Measurements from ENCODE around the gene CREB1.
"Not testable (repeated sequence)": the region's sequence is repeated elsewhere in the genome, so short reads cannot be mapped to it uniquely, and the experiment has no call there.

Gene CREB1

DNA sequence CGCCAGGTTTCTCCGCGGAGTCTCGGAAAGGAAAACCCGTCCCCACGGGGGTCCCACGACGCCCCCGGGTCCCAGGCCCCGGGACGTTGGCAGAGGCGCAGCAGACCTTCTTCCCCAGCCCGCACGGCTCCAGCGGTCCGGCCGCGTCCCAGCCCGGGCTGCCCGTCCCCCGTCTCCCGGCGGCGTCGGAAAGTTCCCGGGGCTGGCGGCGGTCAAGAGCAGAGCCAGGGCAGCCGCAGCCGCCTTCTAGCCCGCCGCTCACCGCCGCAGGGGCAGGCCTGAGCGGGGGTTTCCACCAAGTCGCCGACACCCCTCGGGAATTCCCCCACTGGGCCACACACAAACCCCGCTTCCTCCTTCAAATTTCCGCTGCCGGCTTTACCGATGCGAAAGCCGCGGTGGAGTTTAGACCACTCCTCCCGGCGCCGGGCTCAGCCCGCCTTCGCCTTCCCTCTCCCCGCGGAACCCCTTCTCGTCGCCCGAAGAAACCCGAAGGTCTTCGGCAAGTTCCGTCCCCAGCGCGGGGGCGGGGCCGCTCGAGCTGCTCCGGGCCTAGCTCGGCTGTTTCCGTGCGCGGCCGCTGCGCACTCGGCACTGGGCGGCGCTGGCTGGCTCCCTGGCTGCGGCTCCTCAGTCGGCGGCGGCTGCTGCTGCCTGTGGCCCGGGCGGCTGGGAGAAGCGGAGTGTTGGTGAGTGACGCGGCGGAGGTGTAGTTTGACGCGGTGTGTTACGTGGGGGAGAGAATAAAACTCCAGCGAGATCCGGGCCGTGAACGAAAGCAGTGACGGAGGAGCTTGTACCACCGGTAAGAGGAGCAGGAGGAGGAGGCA is at the start of gene CREB1:
TSS of gene CREB1 (plus strand) at position 633 of the 830 bp plus-strand sequence. CDS start 25,674 bp downstream, outside the sequence.
- peak; percentile 97 for DNase-seq (ENCODE audit: low read depth)

DNA sequence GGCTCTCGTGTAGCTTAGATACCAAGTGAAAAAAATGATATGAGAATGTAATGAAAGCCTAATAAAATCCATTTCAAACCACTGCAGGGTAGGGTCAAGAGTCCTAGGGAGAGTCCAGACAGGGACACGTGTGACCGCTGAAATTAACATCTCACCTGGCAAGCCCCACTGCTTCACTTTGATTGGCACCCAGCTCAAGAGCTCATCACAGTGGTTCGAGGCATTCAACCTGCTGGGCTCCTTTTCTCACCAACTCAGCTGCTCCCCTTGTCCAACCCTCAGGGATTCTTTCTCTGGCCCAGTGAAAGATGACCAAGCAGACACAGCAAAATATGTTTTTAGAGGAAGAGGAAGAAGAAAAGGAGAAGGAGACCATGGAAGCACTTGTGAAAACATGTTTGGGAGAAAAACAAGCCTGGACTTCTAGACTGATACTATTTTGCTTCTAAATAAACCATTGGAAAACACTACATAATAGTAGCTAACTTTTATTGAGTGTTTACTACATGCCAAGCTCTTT is 49.2 kb upstream of the CREB1 start:
- no peak for DNase-seq (ENCODE audit: low read depth)

DNA sequence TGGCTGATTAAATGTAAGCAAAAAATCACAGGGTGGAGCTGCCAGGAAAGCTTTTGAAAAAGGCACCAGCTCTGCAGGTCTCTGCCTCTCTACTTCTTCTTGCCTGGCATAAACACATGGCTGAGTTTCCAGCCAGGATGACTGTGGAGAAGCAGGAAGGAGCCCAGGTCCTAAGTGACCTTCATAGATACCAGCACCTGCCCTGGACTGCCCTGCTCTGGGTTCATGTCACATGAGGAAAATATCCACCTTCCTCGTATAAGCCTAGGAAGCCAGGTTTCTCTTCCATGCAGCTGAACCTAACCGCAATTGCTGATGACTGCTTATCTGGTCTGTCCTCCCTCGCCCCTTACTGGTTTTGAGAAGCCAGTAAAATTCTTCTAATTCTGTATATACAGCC is 47.8 kb upstream of the CREB1 start:
- DNase-seq (ENCODE audit: low read depth) = no peak

DNA sequence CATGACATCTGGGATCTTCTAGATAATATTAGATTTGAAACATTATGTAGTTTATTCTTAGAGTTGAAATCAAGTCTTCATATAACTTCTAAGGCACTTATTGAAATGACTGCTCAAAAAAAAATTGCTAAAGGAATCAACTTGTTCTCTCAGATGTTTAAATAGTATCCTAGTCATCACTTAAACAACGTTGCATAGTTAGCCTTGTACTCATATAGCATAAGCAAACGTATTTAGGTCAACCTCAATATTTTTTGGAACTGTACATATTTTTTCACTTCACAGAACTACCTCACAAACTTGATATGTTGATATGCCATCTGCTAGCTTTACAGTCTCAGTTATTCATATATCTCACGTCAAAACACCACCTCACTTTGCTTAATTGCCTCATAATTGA is 47.1 kb upstream of the CREB1 start:
- no peak for DNase-seq (ENCODE audit: low read depth)

DNA sequence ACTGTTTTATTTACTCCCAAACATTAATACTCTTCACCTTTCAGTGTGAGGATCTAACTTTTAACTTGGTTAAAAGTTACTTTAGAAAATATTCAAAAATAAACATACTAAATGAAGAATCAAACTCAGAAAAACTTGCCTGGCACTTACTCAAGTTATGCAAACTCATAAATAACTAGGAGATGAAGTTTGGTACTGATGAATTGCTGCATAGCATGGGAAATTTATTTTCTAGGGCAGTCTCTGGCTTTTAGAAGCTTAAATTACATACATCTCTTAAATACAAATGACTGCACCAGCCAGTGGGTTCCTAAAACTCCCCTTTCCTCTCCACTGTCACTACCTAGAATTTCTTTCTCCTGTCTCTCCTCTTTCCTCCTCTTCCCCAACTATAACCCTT is 46.7 kb upstream of the CREB1 start:
- no peak for DNase-seq (ENCODE audit: low read depth)

DNA sequence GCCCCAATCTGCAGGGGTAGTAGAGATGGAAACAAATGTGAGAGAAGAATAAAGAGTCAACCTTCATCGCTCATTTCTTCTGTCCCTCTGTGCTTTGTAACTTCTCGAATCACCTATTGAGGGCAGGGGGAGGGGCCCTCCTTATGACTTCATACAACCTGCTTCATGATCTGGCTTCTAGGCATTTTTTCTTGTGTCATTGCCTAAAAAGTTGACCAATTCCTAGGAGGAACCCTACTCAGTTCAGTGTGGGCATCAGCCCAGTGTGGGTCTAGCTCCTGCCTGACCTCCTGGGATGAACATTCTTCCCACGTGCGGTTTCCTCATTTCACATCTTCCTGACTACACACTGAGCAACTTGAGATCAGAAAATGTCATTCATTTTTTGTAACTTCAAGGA is 46.3 kb upstream of the CREB1 start:
- no peak for DNase-seq (ENCODE audit: low read depth)

DNA sequence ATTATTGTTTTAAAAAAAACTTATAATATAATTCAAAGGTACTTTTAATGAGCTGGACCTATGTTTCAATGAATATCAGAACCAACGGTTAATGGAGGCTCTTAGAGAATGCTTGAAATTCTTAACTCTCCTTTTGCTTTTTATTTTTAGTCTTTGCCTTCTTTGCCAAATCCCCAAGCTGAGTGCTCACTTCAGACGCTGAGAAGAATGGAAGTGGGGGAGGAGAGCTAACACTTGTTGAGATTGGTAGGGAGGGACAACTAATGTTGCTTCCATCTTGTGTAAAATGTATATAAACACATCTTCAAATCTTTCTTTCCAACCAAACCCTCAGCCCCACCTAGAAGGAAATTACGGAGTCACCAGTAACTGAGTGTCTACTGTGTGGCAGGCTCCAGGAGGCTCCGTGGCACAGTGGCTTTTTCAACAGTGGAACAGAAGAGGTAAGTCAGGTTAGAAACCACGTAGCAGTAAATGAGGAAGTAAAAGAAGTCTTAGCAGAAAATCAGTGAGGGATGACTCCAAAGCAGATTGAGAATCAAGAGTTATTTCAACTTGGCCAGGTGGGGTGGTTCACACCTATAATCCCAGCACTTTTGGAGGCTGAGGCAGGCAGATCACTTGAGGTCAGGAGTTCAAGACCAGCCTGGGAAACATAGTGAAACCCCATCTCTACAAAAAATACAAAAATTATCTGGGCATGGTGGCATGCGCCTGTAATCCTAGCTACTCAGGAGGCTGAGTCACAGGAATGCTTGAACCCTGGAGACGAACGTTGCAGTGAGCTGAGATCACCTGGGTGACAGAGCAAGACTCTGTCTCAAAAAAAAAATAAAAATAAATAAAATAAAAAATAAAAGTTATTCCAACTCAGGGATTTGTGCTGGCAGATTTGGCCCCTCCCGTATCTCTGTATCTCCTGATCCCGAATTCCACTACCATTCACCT is 45.0 kb upstream of the CREB1 start:
- DNase-seq (ENCODE audit: low read depth) = no peak

DNA sequence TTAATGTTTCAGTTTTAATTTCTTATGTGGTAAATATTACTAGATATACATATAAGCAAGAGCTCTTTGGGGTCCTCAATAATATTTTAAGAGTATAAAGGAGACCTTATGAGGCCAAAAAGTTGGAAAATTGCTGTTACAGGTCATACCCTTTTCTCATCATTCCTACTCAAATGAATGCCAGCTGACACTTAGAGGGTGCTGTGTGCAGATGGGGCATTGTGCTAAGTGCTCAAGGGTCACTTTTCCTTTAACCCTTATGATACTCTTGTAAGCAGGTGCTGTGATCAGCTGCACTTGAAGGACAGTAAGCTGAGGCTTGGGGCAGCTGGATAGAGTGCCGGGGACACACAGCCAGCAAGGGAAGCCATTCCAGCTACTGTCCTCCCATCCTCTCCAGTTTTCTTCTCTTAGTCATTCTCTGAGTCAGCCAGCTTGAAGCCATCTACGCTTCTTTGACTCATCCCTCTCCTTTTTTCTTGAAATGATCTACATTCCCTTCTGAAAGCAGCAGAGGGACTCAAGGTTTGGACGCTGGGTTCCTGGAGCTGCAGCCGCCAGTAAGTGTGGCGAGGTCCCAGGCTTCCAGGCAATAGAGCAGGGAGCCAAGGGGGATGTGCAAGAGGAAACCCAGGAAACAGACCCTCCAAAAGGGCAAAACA is 42.0 kb upstream of the CREB1 start:
- peak; percentile 67 for DNase-seq (ENCODE audit: low read depth)

DNA sequence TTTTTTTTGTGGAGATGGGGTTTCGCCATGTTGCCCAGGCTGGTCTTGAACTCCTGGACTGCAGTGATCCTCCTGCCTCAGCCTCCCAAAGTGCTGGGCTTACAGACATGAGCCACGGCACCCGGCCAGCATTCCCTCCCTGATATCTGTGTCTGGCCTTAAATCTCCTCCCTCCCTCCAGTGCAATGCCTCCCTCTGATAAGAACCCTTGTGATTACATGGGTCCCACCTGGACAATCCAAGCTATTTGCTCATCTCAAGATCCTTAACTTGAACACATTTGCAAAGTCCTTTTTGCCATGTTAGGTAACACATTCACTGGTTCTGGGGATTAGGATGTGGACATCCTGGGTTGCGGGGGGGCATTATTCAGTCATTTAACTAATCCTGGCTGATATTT is 40.5 kb upstream of the CREB1 start:
- DNase-seq (ENCODE audit: low read depth) = no peak

DNA sequence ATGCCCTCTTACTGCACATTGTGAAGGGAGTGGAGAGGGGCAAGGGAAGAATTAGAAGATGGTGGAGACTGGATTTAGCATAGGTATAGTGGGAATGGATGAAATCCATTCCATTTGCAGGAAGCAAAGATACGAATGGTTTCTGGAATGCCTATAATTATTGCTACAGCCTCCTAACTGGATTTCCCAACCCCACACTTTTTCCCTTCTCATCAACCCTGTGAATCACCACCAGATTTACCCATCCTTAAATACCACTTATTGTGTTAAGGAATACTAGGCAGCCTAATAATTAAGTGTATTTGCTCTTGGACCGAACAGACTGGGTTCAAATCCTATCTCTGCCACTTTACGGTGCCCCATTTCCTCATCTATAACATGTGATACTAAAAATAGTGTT is 39.3 kb upstream of the CREB1 start:
- no peak for DNase-seq (ENCODE audit: low read depth)

DNA sequence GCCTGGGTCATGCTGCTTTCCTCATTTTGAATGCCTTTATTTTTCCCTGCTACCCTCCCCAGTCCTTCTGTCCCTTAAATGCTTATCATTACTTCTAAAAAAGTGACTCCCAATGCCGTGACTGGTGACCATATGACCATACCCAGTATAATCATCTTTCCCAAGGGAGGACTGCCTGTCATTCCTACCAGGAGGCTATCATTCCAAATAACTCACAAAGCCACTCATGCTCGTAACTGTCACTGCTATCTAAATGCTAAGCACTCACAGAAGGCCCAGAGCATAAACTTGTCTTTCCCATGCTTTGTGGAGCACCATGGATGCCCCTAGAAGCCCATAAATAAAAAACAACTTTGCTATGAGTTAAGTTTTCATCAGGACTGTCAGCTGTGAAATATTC is 38.7 kb upstream of the CREB1 start:
- no peak for DNase-seq (ENCODE audit: low read depth)

DNA sequence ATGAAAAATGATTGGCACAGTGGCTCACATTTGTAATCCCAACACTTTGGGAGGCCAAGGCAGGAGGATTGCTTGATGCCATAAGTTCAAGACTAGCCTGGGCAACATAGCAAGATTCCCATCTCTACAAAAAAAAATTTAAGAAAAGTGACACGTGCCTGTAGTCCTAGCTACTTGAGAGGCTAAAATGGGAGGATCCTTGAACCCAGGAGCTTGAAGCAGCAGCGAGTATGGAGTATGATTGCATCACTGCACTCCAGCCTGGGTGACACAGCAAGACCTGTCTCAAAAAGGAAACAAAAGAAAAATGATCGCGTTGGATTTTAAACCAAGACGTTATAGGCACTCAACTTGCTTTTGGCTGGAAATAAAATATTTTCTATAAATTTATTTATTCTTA is 37.8 kb upstream of the CREB1 start:
- no peak for DNase-seq (ENCODE audit: low read depth)

DNA sequence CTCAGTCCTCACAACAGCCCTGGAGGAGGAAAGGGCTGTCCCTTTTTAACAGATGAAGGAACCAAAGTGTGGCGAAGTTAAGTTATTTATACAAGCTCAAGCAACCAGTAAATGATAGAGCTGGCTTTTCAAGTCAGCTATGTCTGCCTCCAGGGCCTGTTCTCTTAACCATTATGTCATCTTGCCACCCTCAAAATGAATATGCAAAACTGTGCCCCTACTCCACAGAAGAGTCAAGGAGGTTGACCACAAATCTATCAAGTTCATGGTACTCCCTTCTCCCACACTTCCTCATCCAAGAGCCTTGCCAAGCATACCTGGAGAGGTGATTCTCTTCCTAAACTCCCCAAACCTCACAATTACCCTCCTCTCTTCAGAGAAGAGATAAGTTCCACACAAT is 37.3 kb upstream of the CREB1 start:
- DNase-seq (ENCODE audit: low read depth) = no peak

DNA sequence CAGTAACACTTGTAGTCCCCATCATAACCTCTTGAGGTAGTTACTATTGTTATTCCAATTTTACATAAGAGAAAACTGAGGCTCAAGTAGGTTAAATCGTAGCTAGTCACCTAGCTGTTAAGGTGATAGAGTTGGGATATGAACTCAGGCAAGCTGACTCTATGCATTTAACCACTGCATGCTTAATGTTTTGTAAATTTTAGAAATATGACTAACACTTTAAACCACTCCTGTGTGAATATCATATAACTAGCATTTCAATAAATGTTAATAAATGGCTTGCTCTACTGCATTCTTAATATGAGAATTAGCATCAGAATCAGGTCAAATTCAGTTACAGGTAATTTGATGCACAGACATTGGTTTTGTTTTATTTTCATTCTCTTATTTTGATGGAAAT is 35.6 kb upstream of the CREB1 start:
- DNase-seq (ENCODE audit: low read depth) = no peak

DNA sequence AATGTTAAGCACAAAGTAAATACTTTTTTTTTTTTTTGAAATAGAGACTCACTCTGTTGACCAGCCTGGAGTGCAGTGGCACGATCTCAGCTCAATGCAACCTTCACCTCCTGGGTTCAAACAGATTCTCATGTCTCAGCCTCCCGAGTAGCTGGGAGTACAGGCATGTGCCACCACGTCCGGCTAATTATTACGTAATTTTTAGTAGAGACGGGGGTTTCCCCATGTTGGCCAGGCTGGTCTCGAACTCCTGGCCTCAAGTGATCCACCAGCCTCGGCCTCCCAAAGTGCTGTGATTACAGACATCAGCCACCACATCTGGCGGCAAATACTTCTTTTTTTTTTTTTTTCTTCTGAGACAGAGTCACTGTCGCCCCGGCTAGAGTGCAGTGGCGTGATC is 32.8 kb upstream of the CREB1 start:
- not testable (repeated sequence) for DNase-seq (ENCODE audit: low read depth)

DNA sequence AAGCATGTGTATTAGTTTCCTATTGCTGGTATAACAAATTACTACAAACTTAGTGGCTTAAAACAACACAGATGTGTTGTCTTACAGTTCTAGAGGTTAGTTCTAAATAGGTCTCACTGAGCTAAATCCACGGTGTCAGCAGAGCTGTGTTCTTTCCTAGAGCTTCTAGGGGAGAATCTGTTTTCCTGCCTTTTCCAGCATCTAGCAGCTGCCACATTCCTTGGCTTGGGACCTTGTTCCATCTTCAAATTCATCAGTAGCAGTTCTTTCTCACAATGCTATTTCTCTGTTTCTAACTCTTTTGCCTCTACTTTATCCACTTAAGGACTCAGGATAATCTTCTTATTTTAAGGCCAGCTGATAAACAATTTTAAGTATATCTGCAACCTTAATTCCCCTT is 32.2 kb upstream of the CREB1 start:
- DNase-seq (ENCODE audit: low read depth) = no peak

DNA sequence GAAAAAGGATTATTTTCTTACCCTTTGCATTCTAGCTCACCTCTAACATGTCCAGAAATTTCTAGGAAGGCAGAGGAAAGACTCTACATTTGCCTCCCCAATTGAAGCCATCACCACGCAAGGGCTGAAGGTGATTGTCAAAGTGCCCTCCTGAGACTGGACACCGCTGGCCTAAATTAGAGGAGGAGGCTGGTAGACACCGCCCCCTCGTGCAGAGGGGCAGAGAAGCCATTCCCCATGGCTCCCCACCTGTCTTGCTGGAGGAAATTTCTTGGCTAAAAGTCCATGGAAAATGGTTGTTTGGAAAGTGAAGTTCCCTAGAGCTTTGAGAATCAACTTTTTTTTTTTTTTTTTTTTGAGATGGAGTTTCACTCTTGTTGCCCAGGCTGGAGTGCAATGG is 31.3 kb upstream of the CREB1 start:
- DNase-seq (ENCODE audit: low read depth) = no peak

DNA sequence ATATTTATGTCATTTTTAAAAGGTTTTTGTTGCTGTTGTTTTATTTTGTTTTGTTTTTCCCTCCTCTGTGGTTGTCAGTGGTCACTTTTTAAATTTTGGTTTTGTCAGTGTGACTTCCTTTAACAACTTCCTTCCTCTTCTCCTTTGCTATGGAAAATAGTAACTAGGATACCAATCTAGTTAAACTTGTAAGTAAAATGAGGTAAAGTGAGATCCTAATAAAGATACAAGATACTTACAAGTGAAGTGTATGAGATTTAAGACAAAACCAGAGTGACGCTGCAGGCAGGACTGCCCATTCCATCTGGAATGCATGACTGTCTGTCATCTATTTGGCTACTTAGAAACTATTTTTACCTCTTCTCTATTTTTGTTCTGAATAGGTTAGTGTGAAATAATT is 30.6 kb upstream of the CREB1 start:
- no peak for DNase-seq (ENCODE audit: low read depth)

DNA sequence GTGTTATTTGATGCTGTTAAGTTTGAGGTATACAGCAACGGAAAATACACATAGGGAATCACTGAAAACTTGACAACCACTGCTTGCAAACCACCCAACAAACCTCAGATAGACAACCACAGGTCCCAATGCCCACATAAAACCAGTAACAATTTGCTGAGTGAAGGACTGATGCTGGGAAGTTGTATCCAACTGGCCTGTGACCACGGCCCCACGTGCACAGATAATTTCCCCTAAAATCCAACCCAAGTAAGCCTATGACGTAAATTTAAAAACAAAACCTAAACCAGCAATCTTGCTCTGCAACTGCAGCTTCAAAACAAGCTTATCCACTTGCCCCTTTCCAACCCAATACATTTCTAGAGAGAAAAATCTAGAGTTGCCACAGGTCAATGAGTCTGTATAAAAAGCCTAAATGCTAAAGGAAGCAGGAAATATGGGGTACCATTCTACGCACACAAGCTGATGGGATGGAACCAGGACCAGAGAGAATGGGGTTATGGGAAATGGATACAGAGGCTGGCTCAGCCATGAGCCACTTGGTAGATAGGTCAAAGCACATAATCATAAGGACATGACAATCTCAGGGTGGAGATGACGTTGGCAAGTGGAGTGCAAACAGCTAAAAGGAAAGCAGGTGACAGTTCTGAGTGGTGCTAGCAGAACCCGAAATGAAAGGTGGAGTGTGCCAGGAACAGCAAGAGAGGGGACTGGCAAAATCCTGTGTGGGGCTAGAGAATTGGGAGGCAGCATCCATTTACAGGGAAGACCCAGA is 27.8 kb upstream of the CREB1 start:
- no peak for DNase-seq (ENCODE audit: low read depth)

DNA sequence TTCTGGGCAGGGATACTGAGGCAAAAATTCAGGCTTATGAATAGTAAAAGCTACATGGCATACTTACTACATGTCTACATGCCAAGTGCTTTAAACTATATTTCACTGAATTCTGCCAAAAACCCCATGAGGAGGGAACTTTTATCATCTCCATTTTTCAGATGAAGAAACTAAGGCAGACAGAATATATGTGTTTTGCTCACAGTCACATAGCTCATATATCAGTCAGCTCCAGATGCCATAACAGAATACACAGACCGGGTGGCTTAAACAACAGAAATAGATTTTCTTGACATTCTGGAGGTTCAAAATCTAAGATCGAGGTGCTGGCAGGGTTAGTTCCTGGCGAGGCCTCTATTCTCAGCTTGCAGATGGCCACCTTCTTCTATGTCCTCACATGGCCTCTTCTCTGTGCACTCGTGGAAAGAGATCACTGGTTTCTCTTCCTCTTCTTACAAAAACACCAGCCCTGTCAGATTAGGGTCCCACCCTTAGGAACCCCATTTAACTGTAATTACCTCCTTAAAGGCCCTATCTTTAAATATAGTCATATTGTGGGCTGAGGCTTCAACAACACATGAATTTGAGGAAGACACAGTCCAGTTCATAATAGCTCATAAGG is 27.1 kb upstream of the CREB1 start:
- DNase-seq (ENCODE audit: low read depth) = no peak

DNA sequence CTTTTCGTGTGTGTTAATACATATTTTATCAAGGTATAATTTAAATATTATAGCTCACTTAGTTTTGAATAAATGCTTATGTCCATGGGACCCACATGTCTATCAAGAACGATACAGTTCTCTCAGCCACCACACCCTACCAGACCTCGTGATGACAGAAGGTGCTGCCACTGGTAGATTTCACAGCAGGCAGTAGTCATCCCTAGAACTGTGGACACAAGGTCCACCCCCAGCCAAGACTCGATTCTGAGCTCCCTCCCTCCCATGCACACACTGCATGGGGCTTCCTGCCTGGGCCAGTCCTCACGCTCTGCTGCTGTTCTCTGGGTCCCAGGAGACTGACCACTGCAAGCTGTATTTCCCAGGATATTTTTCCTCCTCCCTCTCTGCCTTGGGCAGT is 26.5 kb upstream of the CREB1 start:
- DNase-seq (ENCODE audit: low read depth) = no peak
